Measurements from ENCODE around the gene TRIP13. TPM values are rescaled to one million over a fixed set of nuclear protein-coding genes. Genes with fewer than 3 reads are reported as not detected.
A peak's percentile ranks its signal among the peaks of the same experiment; 100 is the strongest.

Gene TRIP13
- total and polyA plus RNA-seq, 12 donors: 0.30 to 5.0 (median 0.78) TPM

- H3K27me3 ChIP-seq: no peaks in the 10 kb centered on the region
- peaks cover 0 to 9% of the 10 kb centered on the region in 2 donors for H3K4me1 ChIP-seq (replicated peaks in 1 of 2)
- H3K4me3 ChIP-seq: no peak overlapping the region
- WGBS, 4 donors: 11 to 38% (median 30%) methylated on average over 7 to 24 of the region's 24 CpGs
- no peak overlapping the region for H3K27ac ChIP-seq
- peak in 3 of 7 donors; percentile 9 to 46 (median 15) for DNase-seq
- no peaks in the 10 kb centered on the region for H3K36me3 ChIP-seq (replicated peaks in 1 of 2)
- TF ChIP-seq CTCF (IDR thresholded peaks at IDR 0.05) (no peak), POLR2A (IDR thresholded peaks at IDR 0.05) (no peak)
- no peaks in the 10 kb centered on the region for H3K9me3 ChIP-seq (replicated peaks in 1 of 3)
- intact Hi-C loops (cut with DNase I): no loop called here
These were observed 53.2 kb downstream of the TRIP13 start for GRCh38 chr5:945691-946551.

DNA sequence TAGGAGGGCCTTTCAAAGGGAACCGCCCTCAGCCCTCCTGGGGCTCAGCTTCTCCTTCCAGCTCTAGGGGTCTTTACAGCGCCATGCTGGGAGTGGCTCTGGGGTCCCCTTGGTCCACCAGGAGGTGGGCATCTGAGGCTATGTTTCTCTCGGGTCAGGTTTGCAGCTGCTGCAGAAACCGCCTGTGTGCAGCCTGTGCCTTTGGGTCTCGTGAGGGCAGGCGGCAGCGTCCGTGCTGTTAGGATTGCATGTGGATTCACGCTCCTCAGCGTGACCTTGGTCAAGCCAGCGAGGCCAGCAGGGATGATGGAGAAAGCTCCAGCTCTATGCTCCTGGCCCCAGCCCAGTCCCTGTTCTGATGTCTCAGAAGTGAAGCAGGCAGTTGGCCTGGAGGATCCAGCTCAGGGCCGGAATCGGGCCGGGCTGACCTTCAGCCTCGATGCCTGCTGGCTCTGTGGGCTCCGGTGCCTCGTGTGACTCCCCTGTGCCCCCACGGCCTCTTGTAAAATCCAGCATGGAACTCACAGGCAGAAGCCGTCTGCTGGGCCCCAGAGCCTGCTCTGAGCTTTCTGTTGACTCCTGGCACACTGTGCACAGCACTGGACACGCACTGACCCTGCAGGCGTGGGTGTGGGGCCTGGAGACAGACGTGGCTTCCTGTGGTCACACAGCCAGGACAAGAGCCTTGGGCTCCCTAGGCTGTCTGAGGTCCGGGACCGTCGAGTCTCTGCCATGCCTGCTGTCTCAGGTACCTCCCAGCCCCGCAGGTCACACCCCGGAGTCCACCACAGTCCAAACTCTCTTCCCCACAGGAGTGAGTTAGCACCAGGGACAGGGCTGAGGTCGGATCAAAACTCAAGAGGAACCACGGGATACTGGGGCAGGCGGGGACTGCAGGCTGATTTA, 54.3 kb downstream of the TRIP13 start:
- DNase-seq: peak in 3 of 7 donors; percentile 13 to 52 (median 17)
- WGBS, 4 donors: 52 to 70% (median 53%) methylated on average over 10 to 30 of the region's 30 CpGs
- no peaks in the 10 kb centered on the region for H3K27me3 ChIP-seq
- H3K27ac ChIP-seq: peak overlapping the region in 1 of 5 donors; percentile 6
- peaks cover 0 to 9% of the 10 kb centered on the region in 2 donors for H3K4me1 ChIP-seq (replicated peaks in 1 of 2)
- intact Hi-C loops (cut with DNase I): no loop called here
- H3K9me3 ChIP-seq (replicated peaks in 1 of 3): no peaks in the 10 kb centered on the region
- H3K36me3 ChIP-seq (replicated peaks in 1 of 2): no peaks in the 10 kb centered on the region
- H3K4me3 ChIP-seq: no peak overlapping the region
- TF ChIP-seq CTCF (IDR thresholded peaks at IDR 0.05): no peak
- no peak for TF ChIP-seq POLR2A (IDR thresholded peaks at IDR 0.05)

DNA sequence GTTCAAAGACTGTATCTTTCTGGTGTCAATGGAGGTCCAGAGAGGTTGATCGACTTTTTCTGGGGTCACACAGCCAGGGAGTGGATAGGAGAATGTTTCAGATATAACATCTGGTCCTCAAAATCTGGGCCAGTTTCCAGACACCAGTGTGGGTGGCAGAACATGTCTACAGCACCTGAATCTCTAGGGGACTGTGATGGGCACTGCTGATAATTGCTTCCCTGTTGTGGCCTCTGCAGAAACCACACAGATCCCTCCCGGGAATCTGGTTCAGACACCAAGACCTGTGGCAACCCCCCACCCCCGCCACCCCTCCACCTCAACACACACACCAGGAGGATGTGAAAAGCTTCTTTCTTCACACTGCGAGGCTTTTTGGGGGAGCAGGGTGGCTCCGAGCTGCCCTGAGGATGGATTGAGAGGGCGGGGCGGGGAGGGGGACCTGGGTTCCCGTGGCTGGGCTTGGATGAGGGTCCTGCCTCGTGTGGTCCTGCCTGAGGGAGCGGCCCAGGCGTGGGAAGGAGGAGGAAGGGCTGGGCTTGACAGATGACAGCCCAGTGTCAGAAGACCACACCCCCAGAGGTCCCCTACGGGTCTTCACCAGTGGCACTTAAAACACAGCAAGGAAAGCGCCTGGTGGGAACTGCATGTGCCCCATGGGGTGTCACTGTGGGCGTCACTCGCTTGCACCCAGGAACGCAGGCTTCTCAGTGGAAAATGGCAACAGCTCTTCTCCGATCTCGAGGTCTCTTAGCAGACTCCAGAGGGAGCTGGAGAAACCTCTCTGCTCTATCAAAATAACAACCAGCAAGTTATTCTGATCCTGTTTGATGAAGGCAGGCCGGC, 55.2 kb downstream of the TRIP13 start:
- DNase-seq: peak in 3 of 7 donors; percentile 5 to 42 (median 10)
- no peaks in the 10 kb centered on the region for H3K27me3 ChIP-seq
- WGBS, 4 donors: 59 to 69% (median 67%) methylated on average over 14 to 19 of the region's 19 CpGs

More for the DNA sequence above, 55.2 kb downstream of the TRIP13 start:
- intact Hi-C loops (cut with DNase I): no loop called here
- H3K4me1 ChIP-seq (replicated peaks in 1 of 2): peaks cover 0 to 9% of the 10 kb centered on the region in 2 donors
- no peaks in the 10 kb centered on the region for H3K36me3 ChIP-seq (replicated peaks in 1 of 2)
- no peaks in the 10 kb centered on the region for H3K9me3 ChIP-seq (replicated peaks in 1 of 3)
- no peak overlapping the region for H3K4me3 ChIP-seq
- TF ChIP-seq POLR2A (IDR thresholded peaks at IDR 0.05) (no peak), CTCF (IDR thresholded peaks at IDR 0.05) (peak in 1 of 6 experiments; percentile 4)
- peak overlapping the region in 1 of 5 donors; percentile 6 for H3K27ac ChIP-seq
